Measurements from ENCODE around the gene SP7. TPM values are rescaled to one million over a fixed set of nuclear protein-coding genes. Genes with fewer than 3 reads are reported as not detected.
"Not testable (repeated sequence)": the region's sequence is repeated elsewhere in the genome, so short reads cannot be mapped to it uniquely, and the experiment has no call there.

The SP7 gene
- total and polyA plus RNA-seq, 4 donors, result not detected

DNA sequence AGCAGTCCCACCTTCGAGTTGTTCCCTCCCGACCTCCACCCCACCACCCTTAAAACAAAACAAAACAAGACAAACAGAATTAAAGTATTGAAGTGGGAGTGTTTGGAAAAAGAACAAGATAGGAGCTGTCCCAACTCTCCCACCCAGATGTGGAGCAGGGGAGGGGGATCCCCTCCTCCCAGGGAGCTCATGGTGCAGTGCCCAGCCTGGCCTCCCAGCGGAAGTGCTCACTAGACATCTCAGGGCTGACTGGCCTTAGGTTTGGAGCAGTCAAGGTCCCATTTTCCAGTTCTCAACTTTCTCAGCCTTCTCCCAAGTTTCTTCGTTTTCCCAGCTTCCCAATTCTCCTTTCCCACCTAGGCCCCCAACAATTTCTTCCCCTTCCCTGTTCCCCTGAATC, 2.9 kb downstream of the SP7 start:
- 82 to 89% methylated on average over 4 of the region's 4 CpGs for WGBS, 2 donors
- TF ChIP-seq, protein P1, sequence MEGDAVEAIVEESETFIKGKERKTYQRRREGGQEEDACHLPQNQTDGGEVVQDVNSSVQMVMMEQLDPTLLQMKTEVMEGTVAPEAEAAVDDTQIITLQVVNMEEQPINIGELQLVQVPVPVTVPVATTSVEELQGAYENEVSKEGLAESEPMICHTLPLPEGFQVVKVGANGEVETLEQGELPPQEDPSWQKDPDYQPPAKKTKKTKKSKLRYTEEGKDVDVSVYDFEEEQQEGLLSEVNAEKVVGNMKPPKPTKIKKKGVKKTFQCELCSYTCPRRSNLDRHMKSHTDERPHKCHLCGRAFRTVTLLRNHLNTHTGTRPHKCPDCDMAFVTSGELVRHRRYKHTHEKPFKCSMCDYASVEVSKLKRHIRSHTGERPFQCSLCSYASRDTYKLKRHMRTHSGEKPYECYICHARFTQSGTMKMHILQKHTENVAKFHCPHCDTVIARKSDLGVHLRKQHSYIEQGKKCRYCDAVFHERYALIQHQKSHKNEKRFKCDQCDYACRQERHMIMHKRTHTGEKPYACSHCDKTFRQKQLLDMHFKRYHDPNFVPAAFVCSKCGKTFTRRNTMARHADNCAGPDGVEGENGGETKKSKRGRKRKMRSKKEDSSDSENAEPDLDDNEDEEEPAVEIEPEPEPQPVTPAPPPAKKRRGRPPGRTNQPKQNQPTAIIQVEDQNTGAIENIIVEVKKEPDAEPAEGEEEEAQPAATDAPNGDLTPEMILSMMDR (IDR thresholded peaks at IDR 0.05; ENCODE audit: control extremely low read depth, extremely low read depth), result no peak
- no peak for ATAC-seq (ENCODE audit: insufficient read depth, low FRiP score)
- no peak overlapping the region for H3K4me3 ChIP-seq
- peaks cover 0 to 10% (median 0%) of the 10 kb centered on the region in 3 donors for H3K27me3 ChIP-seq (ENCODE audit: control insufficient read depth in 3 of 3, insufficient read depth in 3 of 3, low read length in 2 of 3)
- peaks cover 0 to 8% (median 0%) of the 10 kb centered on the region in 5 donors for H3K4me1 ChIP-seq (ENCODE audit: control insufficient read depth in 5 of 5, insufficient read depth in 5 of 5, low read length in 5 of 5)
- no peak overlapping the region for H3K27ac ChIP-seq (ENCODE audit: low read depth in 1 of 2, low read length in 1 of 2)
- no peaks in the 10 kb centered on the region for H3K36me3 ChIP-seq (ENCODE audit: control insufficient read depth in 4 of 4, insufficient read depth in 4 of 4, low read length in 4 of 4)
- H3K9ac ChIP-seq (ENCODE audit: insufficient read depth in 1 of 2, low read length in 2 of 2), result no peak overlapping the region
- H3K9me3 ChIP-seq (ENCODE audit: control insufficient read depth in 4 of 4, insufficient read depth in 3 of 4, low read length in 3 of 4), result no peaks in the 10 kb centered on the region
- DNase-seq, result no peak

DNA sequence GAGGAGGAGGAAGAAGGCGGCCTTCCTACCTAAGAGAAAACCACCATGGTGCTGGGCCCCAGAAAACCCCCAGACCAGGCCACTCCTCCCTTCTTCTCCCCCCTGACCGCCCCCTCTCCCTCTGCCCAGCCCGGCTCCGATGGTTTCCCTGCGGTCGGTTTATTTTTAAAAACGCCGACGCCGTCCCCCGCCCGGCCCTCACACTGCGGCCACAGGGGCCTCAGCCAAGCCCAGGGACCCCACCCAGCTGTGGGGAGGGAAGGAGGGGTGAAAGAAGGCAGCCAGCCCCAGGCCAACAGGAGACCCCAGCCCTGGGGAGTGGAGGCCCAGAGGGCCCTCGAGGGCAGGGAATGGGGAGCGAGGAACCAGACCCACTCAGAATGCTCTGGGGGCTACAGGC, 3.4 kb downstream of the SP7 start:
- H3K4me1 ChIP-seq (ENCODE audit: control insufficient read depth in 5 of 5, insufficient read depth in 5 of 5, low read length in 5 of 5), result peaks cover 0 to 13% (median 0%) of the 10 kb centered on the region in 5 donors
- H3K9ac ChIP-seq (ENCODE audit: insufficient read depth in 1 of 2, low read length in 2 of 2), result peak overlapping the region in 1 of 2 donors; percentile 11
- no peak overlapping the region for H3K27ac ChIP-seq (ENCODE audit: low read depth in 1 of 2, low read length in 1 of 2)
- ATAC-seq (ENCODE audit: insufficient read depth, low FRiP score) (no peak), DNase-seq (no peak)
- WGBS, 2 donors, result 59 to 81% methylated on average over 15 of the region's 15 CpGs
- TF ChIP-seq, protein P1 (IDR thresholded peaks at IDR 0.05; ENCODE audit: control extremely low read depth, extremely low read depth), result no peak
- no peaks in the 10 kb centered on the region for H3K36me3 ChIP-seq (ENCODE audit: control insufficient read depth in 4 of 4, insufficient read depth in 4 of 4, low read length in 4 of 4)
- no peak overlapping the region for H3K4me3 ChIP-seq
- no peaks in the 10 kb centered on the region for H3K9me3 ChIP-seq (ENCODE audit: control insufficient read depth in 4 of 4, insufficient read depth in 3 of 4, low read length in 3 of 4)
- peaks cover 0 to 10% (median 0%) of the 10 kb centered on the region in 3 donors for H3K27me3 ChIP-seq (ENCODE audit: control insufficient read depth in 3 of 3, insufficient read depth in 3 of 3, low read length in 2 of 3)

DNA sequence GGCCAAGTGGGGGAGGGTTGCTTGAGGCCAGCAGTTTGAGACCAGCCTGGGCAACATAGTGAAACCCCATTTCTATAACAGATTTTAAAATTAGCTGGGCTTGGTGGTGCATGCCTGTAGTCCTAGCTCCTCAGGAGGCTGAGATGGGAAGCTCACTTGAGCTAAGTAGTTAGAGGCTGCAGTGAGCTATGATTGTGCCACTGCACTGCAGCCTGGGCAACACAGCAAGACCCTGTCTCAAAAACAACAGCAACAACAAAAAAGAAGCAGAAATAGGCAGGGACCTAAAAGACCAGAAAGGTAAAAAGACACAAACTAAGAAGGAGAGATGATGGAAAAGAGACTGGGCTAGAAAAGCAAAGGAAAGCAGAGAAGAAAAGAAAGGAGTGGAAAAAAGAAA, 3.8 kb downstream of the SP7 start:
- not testable (repeated sequence) for H3K27ac ChIP-seq (ENCODE audit: low read depth in 1 of 2, low read length in 1 of 2); H3K36me3 ChIP-seq (ENCODE audit: control insufficient read depth in 4 of 4, insufficient read depth in 4 of 4, low read length in 4 of 4); H3K4me3 ChIP-seq; H3K9me3 ChIP-seq (ENCODE audit: control insufficient read depth in 4 of 4, insufficient read depth in 3 of 4, low read length in 3 of 4); ATAC-seq (ENCODE audit: insufficient read depth, low FRiP score); H3K27me3 ChIP-seq (ENCODE audit: control insufficient read depth in 3 of 3, insufficient read depth in 3 of 3, low read length in 2 of 3); H3K9ac ChIP-seq (ENCODE audit: insufficient read depth in 1 of 2, low read length in 2 of 2); DNase-seq
- peaks cover 0 to 16% (median 0%) of the 10 kb centered on the region in 5 donors for H3K4me1 ChIP-seq (ENCODE audit: control insufficient read depth in 5 of 5, insufficient read depth in 5 of 5, low read length in 5 of 5)

DNA sequence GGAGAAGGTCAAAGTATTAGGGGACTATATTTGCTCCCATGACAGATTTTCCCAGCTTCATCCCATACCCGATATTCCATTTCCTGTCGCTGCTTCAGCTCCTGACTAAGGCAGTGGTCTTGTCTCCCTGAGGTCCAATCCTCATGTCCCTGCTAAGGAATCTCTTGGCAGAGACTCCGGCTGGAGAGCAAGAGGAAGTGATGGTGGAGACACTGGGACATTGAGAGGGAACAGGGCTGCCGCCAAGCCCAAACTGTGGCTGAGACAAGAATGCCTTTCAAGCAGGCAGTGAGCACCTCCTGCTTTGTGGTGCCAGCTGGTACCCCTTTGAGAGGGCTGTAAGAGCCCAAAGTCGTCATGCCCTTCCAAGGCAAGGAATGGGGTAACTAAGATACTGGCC, 5.5 kb downstream of the SP7 start:
- no peak for ATAC-seq (ENCODE audit: insufficient read depth, low FRiP score)
- Histone ChIP-seq H3K27me3 (ENCODE audit: control insufficient read depth in 3 of 3, insufficient read depth in 3 of 3, low read length in 2 of 3) (peaks cover 0 to 3% (median 0%) of the 10 kb centered on the region in 3 donors), H3K9me3 (ENCODE audit: control insufficient read depth in 4 of 4, insufficient read depth in 3 of 4, low read length in 3 of 4) (no peaks in the 10 kb centered on the region), H3K4me1 (ENCODE audit: control insufficient read depth in 5 of 5, insufficient read depth in 5 of 5, low read length in 5 of 5) (peaks cover 0 to 25% (median 0%) of the 10 kb centered on the region in 5 donors), H3K4me3 (no peak overlapping the region), H3K36me3 (ENCODE audit: control insufficient read depth in 4 of 4, insufficient read depth in 4 of 4, low read length in 4 of 4) (no peaks in the 10 kb centered on the region), H3K9ac (ENCODE audit: insufficient read depth in 1 of 2, low read length in 2 of 2) (no peak overlapping the region), H3K27ac (ENCODE audit: low read depth in 1 of 2, low read length in 1 of 2) (no peak overlapping the region)
- 68 to 81% methylated on average over 5 of the region's 5 CpGs for WGBS, 2 donors
- TF ChIP-seq, protein P1 (IDR thresholded peaks at IDR 0.05; ENCODE audit: control extremely low read depth, extremely low read depth), result no peak
- DNase-seq, result peak in 1 of 3 donors; percentile 43
